Measurements from ENCODE around the gene GNG7.

The GNG7 gene

DNA sequence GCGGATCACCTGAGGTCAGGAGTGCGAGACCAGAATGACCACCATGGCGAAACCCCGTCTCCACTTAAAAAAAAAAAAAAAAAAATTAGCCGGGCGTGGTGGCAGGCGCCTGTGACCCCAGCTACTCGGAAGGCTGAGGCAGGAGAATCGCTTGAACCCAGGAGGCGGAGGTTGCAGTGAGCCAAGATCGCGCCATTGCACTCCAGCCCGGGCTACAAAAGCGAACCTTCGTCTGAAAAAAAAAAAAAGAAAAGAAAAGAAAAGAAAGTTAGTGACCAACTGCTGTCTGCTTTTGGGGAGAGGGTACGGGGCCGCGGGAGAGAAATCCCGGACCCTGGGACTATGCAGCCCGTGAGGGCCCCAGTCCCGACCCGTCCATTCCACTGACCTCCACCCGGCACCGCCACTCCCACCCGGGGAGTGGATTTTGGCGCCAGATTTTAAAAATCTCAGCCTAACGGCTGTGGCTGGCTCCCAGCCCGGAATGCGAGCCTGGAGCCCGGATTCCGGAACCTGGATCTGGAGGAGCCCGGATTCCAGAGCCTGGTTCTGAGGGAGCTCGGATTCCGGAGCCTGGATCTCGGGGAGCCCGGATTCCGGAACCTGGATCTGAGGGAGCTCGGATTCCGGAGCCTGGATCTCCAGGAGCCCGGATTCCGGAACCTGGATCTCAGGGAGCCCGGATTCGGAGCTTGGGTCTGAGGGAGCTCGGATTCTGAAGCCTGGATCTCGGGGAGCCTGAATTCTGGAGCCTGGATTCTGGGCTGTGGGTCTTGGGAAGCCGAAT, 239.7 kb downstream of the GNG7 start:
- no peak for DNase-seq (ENCODE audit: low read depth)

- DNase-seq (ENCODE audit: low read depth): no peak
These were observed 240.5 kb downstream of the GNG7 start for GRCh38 chr19:2461751-2462634.

All from stimulated activated CD8-positive, alpha-beta memory T cell treated with anti-CD3 and anti-CD28 coated beads, Interleukin-15, amount 100 ng/mL, for 1 hour (primary cell).